Neural cell (in vitro differentiated cells): ENCODE results near the gene COL23A1. TPM values are rescaled to one million over a fixed set of nuclear protein-coding genes. Genes with fewer than 3 reads are reported as not detected.

Experiments used
- H2AFZ ChIP-seq: fragments of 200-600, 300-800 bp; sonication (generic), shearing (Covaris generic); 2 replicates; pipeline ENCODE4 v1.6.0; 2014; ENCODE audit warnings: low read depth, mild to moderate bottlenecking, antibody characterized with exemption, low read length, moderate library complexity
- H3F3A ChIP-seq: fragments of 200-600 bp; shearing (Covaris generic); 2 replicates; pipeline ENCODE4 v1.6.1; 2016; ENCODE audit warnings: mild to moderate bottlenecking, moderate library complexity, mixed read lengths, antibody characterized with exemption, low read length; ENCODE audit not compliant: insufficient read depth, poor library complexity, severe bottlenecking
- H3K27ac ChIP-seq: fragments of 200-600, 300-800 bp; sonication (generic), shearing (Covaris generic); 2 replicates; pipeline ENCODE4 v1.5.1; 2014; ENCODE audit warnings: mild to moderate bottlenecking, low read length, moderate library complexity
- H3K27me3 ChIP-seq: fragments of 300-800, 200-600 bp; sonication (generic), shearing (Covaris generic); 2 replicates; pipeline ENCODE4 v1.6.0; 2014; ENCODE audit warnings: mild to moderate bottlenecking, low read depth, low read length, moderate library complexity; ENCODE audit not compliant: insufficient read depth
- H3K36me3 ChIP-seq: fragments of 300-800, 200-600 bp; sonication (generic), shearing (Covaris generic); 2 replicates; pipeline ENCODE4 v1.5.1; 2014; ENCODE audit warnings: mild to moderate bottlenecking, antibody characterized with exemption, low read length, moderate library complexity; ENCODE audit not compliant: insufficient read depth
- H3K4me2 ChIP-seq: fragments of 300-800, 200-600 bp; sonication (generic), shearing (Covaris generic); 2 replicates; pipeline ENCODE4 v1.6.0; 2014; ENCODE audit warnings: mild to moderate bottlenecking, low read length
- H3K4me3 ChIP-seq: fragments of 300-800, 200-600 bp; sonication (generic), shearing (Covaris generic); 2 replicates; pipeline ENCODE4 v1.5.1; 2014; ENCODE audit warnings: mild to moderate bottlenecking, low read length, moderate library complexity
- H3K79me2 ChIP-seq: fragments of 200-600 bp; shearing (Covaris generic); replicated peaks from 2 replicates; pipeline ENCODE4 v1.6.0; 2014; ENCODE audit warnings: mild to moderate bottlenecking, low read length, moderate library complexity; ENCODE audit not compliant: insufficient read depth
- H3K9ac ChIP-seq: fragments of 300-800, 200-600 bp; sonication (generic), shearing (Covaris generic); 2 replicates; pipeline ENCODE4 v1.6.1; 2016; ENCODE audit warnings: mild to moderate bottlenecking, low read length, mixed read lengths
- H3K9me2 ChIP-seq: fragments of 200-600 bp; shearing (Covaris generic); 2 replicates; pipeline ENCODE4 v1.6.1; 2016; ENCODE audit warnings: mild to moderate bottlenecking, low read length, mixed read lengths; ENCODE audit not compliant: insufficient read depth
- H3K9me3 ChIP-seq: fragments of 200-600, 300-800 bp; sonication (generic), shearing (Covaris generic); 2 replicates; pipeline ENCODE4 v1.6.1; 2016; ENCODE audit warnings: mild to moderate bottlenecking, mixed run types, low read length, moderate library complexity, mixed read lengths
- H4K20me1 ChIP-seq: fragments of 200-600 bp; shearing (Covaris generic); 2 replicates; pipeline ENCODE4 v1.6.1; 2016; ENCODE audit warnings: mild to moderate bottlenecking, mixed run types; ENCODE audit not compliant: insufficient read depth
- CTCF ChIP-seq: fragments of 450-650 bp; IDR thresholded peaks from 2 replicates; pipeline ENCODE4 v1.5.1; 2014; ENCODE audit warnings: antibody characterized with exemption, mild to moderate bottlenecking, moderate library complexity; ENCODE audit not compliant: poor library complexity, severe bottlenecking
- EP300 ChIP-seq: fragments of 450-650 bp; conservative IDR thresholded peaks from 2 replicates; pipeline ENCODE4 v1.6.1; 2014; ENCODE audit warnings: antibody characterized with exemption, mild to moderate bottlenecking, moderate library complexity; ENCODE audit not compliant: poor library complexity, severe bottlenecking
- EZH2 ChIP-seq: fragments of 200-600, 300-800 bp; shearing (Covaris generic), sonication (generic); IDR thresholded peaks from 2 replicates; pipeline ENCODE4 v1.6.1; 2014; ENCODE audit warnings: antibody characterized with exemption, low read length, borderline replicate concordance, mild to moderate bottlenecking; ENCODE audit not compliant: insufficient read depth, poor library complexity, severe bottlenecking
- MXI1 ChIP-seq: fragments of 450-650 bp; conservative IDR thresholded peaks from 2 replicates; pipeline ENCODE4 v1.6.1; 2014; ENCODE audit warnings: antibody characterized with exemption, mild to moderate bottlenecking; ENCODE audit not compliant: poor library complexity, severe bottlenecking
- POLR2AphosphoS5 ChIP-seq: IDR thresholded peaks from 2 replicates; pipeline ENCODE4 v1.6.1; 2012
- RAD21 ChIP-seq: fragments of 450-650 bp; conservative IDR thresholded peaks from 2 replicates; pipeline ENCODE4 v1.6.1; 2014; ENCODE audit warnings: antibody characterized with exemption, mild to moderate bottlenecking, moderate library complexity
- REST ChIP-seq: IDR thresholded peaks from 2 replicates; pipeline ENCODE4 v1.6.1; 2012; ENCODE audit warnings: borderline replicate concordance
- SMC3 ChIP-seq: fragments of 450-650 bp; conservative IDR thresholded peaks from 2 replicates; pipeline ENCODE4 v1.6.1; 2014; ENCODE audit warnings: antibody characterized with exemption, mild to moderate bottlenecking, moderate library complexity; ENCODE audit not compliant: poor library complexity
- TAF1 ChIP-seq: IDR thresholded peaks from 2 replicates; pipeline ENCODE4 v1.6.1; 2012; ENCODE audit warnings: low read depth
- polyA plus RNA-seq: library from polyadenylated mRNA; depleted of rRNA; stranded (reverse); fragments of >200 nt; gene quantifications from 2 replicates; pipeline ENCODE4 v1.2.3, GENCODE V29; 2014

The COL23A1 gene
- polyA plus RNA-seq, 1 donor from 2014 or later = not detected

- no peaks in the 10 kb centered on the region for H3K9me2 ChIP-seq
Measured at GRCh38 chr5:178387856-178388190, 202.4 kb downstream of the COL23A1 start.

GRCh38 chr5:178387061-178387855 is 202.9 kb downstream of the COL23A1 start:
- Histone ChIP-seq H3K9ac (no peak overlapping the region), H2AFZ (no peak overlapping the region), H3K27me3 (no peaks in the 10 kb centered on the region), H3K4me2 (no peak overlapping the region), H3K27ac (no peak overlapping the region), H3K4me3 (no peak overlapping the region), H4K20me1 (no peaks in the 10 kb centered on the region), H3K79me2 (no peaks in the 10 kb centered on the region), H3K9me2 (no peaks in the 10 kb centered on the region), H3K36me3 (no peaks in the 10 kb centered on the region), H3K9me3 (no peaks in the 10 kb centered on the region), H3F3A (no peaks in the 10 kb centered on the region)
- TF ChIP-seq TAF1 (no peak), REST (no peak), EP300 (no peak), MXI1 (no peak), CTCF (no peak)

More at GRCh38 chr5:178387856-178388190, 202.4 kb downstream of the COL23A1 start:
- Histone ChIP-seq H3K27me3 (no peaks in the 10 kb centered on the region), H2AFZ (no peak overlapping the region), H3K4me3 (no peak overlapping the region), H3K9ac (no peak overlapping the region), H3K9me3 (no peaks in the 10 kb centered on the region), H3F3A (no peaks in the 10 kb centered on the region), H3K4me2 (no peak overlapping the region), H3K27ac (no peak overlapping the region), H3K79me2 (no peaks in the 10 kb centered on the region), H4K20me1 (no peaks in the 10 kb centered on the region), H3K36me3 (no peaks in the 10 kb centered on the region)
- TF ChIP-seq RAD21 (no peak), SMC3 (no peak), REST (no peak), EP300 (no peak), CTCF (no peak), MXI1 (no peak), TAF1 (no peak), EZH2 (no peak), POLR2AphosphoS5 (no peak)
